Gastroesophageal sphincter (tissue), 4 donors: ENCODE data around the gene FAM241B. TPM values are rescaled to one million over a fixed set of nuclear protein-coding genes. Genes with fewer than 3 reads are reported as not detected.

Experiments
- ATAC-seq: fragments of 150-250 bp; one replicate; pipeline ENCODE4 v1.9.1; 2016; ENCODE audit warnings: mild to moderate bottlenecking, moderate library complexity
- H3K27ac ChIP-seq, 4 donors: fragments of 200-600 bp; sonication (generic) in 3 of 4; 1 replicate in 3 of 4; 2 replicates in 1 of 4; pipeline ENCODE4 v1.5.1; 2016 to 2019
- H3K27me3 ChIP-seq: fragments of 200-600 bp; sonication (generic); one replicate; pipeline ENCODE4 v1.5.1; 2019
- H3K36me3 ChIP-seq, 2 donors: fragments of 200-600 bp; sonication (generic); one replicate each; pipeline ENCODE4 v1.5.1; 2019; ENCODE audit warnings: control low read depth in 1 of 2
- H3K4me1 ChIP-seq, 3 donors: fragments of 200-600 bp; sonication (generic); 1 replicate in 2 of 3; 2 replicates in 1 of 3; pipeline ENCODE4 v1.5.1; 2016 to 2019; ENCODE audit warnings: control low read depth in 2 of 3
- H3K4me3 ChIP-seq, 2 donors: fragments of 200-600 bp; sonication (generic); one replicate each; pipeline ENCODE4 v1.5.1; 2019; ENCODE audit warnings: mild to moderate bottlenecking in 1 of 2, moderate library complexity in 1 of 2
- H3K9me3 ChIP-seq, 3 donors: fragments of 200-600 bp; sonication (generic); one replicate each; pipeline ENCODE4 v1.5.1; 2017 to 2019; ENCODE audit warnings: control low read depth in 2 of 3
- CTCF ChIP-seq, 4 experiments: fragments of 200-600 bp in 2 of 4; fragments of 450-650 bp in 2 of 4; sonication (generic) in 1 of 4; IDR thresholded peaks; one replicate each; pipeline ENCODE4 v1.5.1; 2017 to 2019; ENCODE audit warnings: antibody characterized with exemption in 4 of 4, mild to moderate bottlenecking in 2 of 4, moderate library complexity in 2 of 4
- EP300 ChIP-seq: sonication (generic); formaldehyde crosslinking; IDR thresholded peaks from one replicate; pipeline ENCODE4 v1.6.1; 2017; ENCODE audit warnings: antibody characterized with exemption, mild to moderate bottlenecking
- POLR2A ChIP-seq, 2 donors: fragments of 450-650 bp; IDR thresholded peaks; one replicate each; pipeline ENCODE4 v1.6.1; 2017; ENCODE audit warnings: antibody characterized with exemption in 2 of 2, mild to moderate bottlenecking in 2 of 2, moderate library complexity in 1 of 2
- POLR2AphosphoS5 ChIP-seq: sonication (generic); formaldehyde crosslinking; IDR thresholded peaks from one replicate; pipeline ENCODE4 v1.6.1; 2017; ENCODE audit warnings: antibody characterized with exemption
- WGBS, 2 donors: methylation state at CpG; one replicate each; pipeline ENCODE4 v1.1.5; 2018; ENCODE audit warnings: low coverage in 1 of 2; 5-methylcytosine and 5-hydroxymethylcytosine counted together
- total RNA-seq, 4 donors: library from RNA; depleted of rRNA; stranded (reverse); fragments of >200 nt; gene quantifications; one replicate each; pipeline ENCODE4 v1.1.0, GENCODE V29; 2016

Gene FAM241B
- total RNA-seq, 4 donors from 2014 or later: 0.81 to 7.9 (median 5.9) TPM

- TF ChIP-seq POLR2AphosphoS5 (no peak), POLR2A (IDR thresholded peaks at IDR 0.05) (no peak), CTCF (IDR thresholded peaks at IDR 0.05) (no peak), EP300 (no peak)
- no peaks in the 10 kb centered on the region for H3K4me1 ChIP-seq
- 83 to 90% methylated on average over 2 to 5 of the region's 5 CpGs for WGBS, 2 donors
Observed at GRCh38 chr10:69600761-69601330, 29.2 kb upstream of the FAM241B start.

GRCh38 chr10:69609077-69609476 lies 21.0 kb upstream of the FAM241B start:
- no peak overlapping the region for H3K27ac ChIP-seq
- no peaks in the 10 kb centered on the region for H3K36me3 ChIP-seq
- peaks cover 0 to 27% (median 0%) of the 10 kb centered on the region in 3 donors for H3K9me3 ChIP-seq
- H3K27me3 ChIP-seq: peaks cover 15% of the 10 kb centered on the region
- no peak for ATAC-seq
- no peak overlapping the region for H3K4me3 ChIP-seq
- 0 to 43% methylated on average over 1 of the region's 1 CpG for WGBS, 2 donors
- TF ChIP-seq POLR2AphosphoS5: no peak
- no peak for TF ChIP-seq CTCF (IDR thresholded peaks at IDR 0.05)
- no peak for TF ChIP-seq EP300
- no peak for TF ChIP-seq POLR2A (IDR thresholded peaks at IDR 0.05)
- H3K4me1 ChIP-seq: no peaks in the 10 kb centered on the region

More at GRCh38 chr10:69600761-69601330, 29.2 kb upstream of the FAM241B start:
- peaks cover 53% of the 10 kb centered on the region for H3K27me3 ChIP-seq
- no peaks in the 10 kb centered on the region for H3K36me3 ChIP-seq
- ATAC-seq: no peak
- no peak overlapping the region for H3K4me3 ChIP-seq
- H3K9me3 ChIP-seq: peaks cover 0 to 9% (median 0%) of the 10 kb centered on the region in 3 donors
- no peak overlapping the region for H3K27ac ChIP-seq

- Histone ChIP-seq H3K4me3 (no peak overlapping the region), H3K36me3 (no peaks in the 10 kb centered on the region), H3K9me3 (peaks cover 0 to 27% (median 0%) of the 10 kb centered on the region in 3 donors), H3K27me3 (no peaks in the 10 kb centered on the region), H3K4me1 (no peaks in the 10 kb centered on the region), H3K27ac (no peak overlapping the region)
- ATAC-seq: no peak
- TF ChIP-seq POLR2A (IDR thresholded peaks at IDR 0.05) (no peak), CTCF (IDR thresholded peaks at IDR 0.05) (no peak), POLR2AphosphoS5 (no peak), EP300 (no peak)
Observed at GRCh38 chr10:69612760-69613159, 17.3 kb upstream of the FAM241B start.

- Histone ChIP-seq H3K4me1 (no peaks in the 10 kb centered on the region), H3K27me3 (no peaks in the 10 kb centered on the region), H3K9me3 (peaks cover 0 to 19% (median 0%) of the 10 kb centered on the region in 3 donors), H3K27ac (no peak overlapping the region), H3K36me3 (no peaks in the 10 kb centered on the region), H3K4me3 (no peak overlapping the region)
- 75% methylated on average over 1 of the region's 1 CpG; no CpG with 5 or more reads in 1 of the 2 donors for WGBS, 2 donors
- ATAC-seq: no peak
- TF ChIP-seq CTCF (IDR thresholded peaks at IDR 0.05) (no peak), POLR2A (IDR thresholded peaks at IDR 0.05) (no peak), EP300 (no peak), POLR2AphosphoS5 (no peak)
Observed at GRCh38 chr10:69614130-69614529, 15.9 kb upstream of the FAM241B start.

- peaks cover 6% of the 10 kb centered on the region for H3K27me3 ChIP-seq
- 50 to 81% methylated on average over 4 of the region's 4 CpGs for WGBS, 2 donors
- ATAC-seq: no peak
- H3K4me1 ChIP-seq: no peaks in the 10 kb centered on the region
- no peak for TF ChIP-seq POLR2A (IDR thresholded peaks at IDR 0.05)
- no peak for TF ChIP-seq EP300
- TF ChIP-seq CTCF (IDR thresholded peaks at IDR 0.05): no peak
- TF ChIP-seq POLR2AphosphoS5: no peak
- no peak overlapping the region for H3K4me3 ChIP-seq
- no peaks in the 10 kb centered on the region for H3K36me3 ChIP-seq
- no peaks in the 10 kb centered on the region for H3K9me3 ChIP-seq
- H3K27ac ChIP-seq: no peak overlapping the region
Observed at GRCh38 chr10:69616358-69616757, 13.7 kb upstream of the FAM241B start.
